Measurements from ENCODE around the gene ZNF222. TPM values are rescaled to one million over a fixed set of nuclear protein-coding genes. Genes with fewer than 3 reads are reported as not detected.

Gene ZNF222
- total and polyA plus RNA-seq, 2 of the 8 experiments (the other 6 are each of a cell fraction or from before 2014, with no cell fraction given) = 1.7 to 3.4 TPM

DNA sequence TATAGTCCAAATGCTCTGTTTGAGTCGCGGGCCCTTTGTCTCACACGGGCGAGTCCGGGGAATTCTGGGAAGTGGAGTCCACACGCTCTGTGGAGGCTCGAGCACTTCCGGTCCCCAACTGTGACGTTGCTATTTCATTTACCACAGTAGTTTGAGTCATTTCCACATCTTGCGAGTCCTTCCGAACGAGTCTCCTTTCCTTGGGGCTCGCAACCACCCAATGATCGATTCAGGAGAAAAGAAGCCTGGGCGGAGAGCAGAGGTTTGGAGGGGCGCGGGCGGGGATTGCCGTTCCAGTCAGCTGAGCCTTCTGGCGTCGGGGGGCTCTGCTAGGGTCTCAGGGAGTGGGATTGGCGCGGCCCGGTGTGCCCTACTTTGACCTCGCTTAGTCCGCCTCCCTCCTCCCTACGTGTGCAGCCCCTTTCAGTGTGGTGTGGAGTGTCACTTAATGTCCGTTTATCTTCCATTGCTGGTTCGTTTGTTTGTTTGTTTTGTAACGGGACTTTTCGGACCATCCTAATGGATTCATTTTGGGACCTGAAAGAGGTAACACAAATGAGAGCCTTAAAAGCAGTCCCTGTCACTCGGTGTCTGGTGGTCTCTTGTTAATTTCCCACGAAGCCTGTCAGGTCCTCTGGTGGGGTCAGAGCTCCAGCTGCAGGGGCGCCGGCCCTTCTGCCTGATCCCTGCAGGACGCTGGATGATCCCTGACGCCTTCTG is at the start of gene ZNF222 (continued):
- peak; percentile 77 for TF ChIP-seq GABPA (IDR thresholded peaks at IDR 0.05; ENCODE audit: borderline replicate concordance, insufficient read depth, low read length)
- no peak for TF ChIP-seq TAF7 (optimal IDR thresholded peaks at IDR 0.05; ENCODE audit: borderline replicate concordance, low read depth, low read length)
- peak in 1 of 2 experiments; percentile 40; a peak in 1 of 4 replicates for TF ChIP-seq SIN3A (conservative IDR thresholded peaks at IDR 0.05 in 1 of 2, IDR thresholded peaks at IDR 0.05 in 1 of 2; ENCODE audit: low read depth in 1 of 2, low read length in 2 of 2)
- no peak for TF ChIP-seq SP1 (IDR thresholded peaks at IDR 0.05; ENCODE audit: low read depth, low read length)
- no peak for TF ChIP-seq BACH1 (IDR thresholded peaks at IDR 0.05; ENCODE audit: low read length)
- TF ChIP-seq CHD1 (IDR thresholded peaks at IDR 0.05; ENCODE audit: low read depth, low read length) = no peak
- TF ChIP-seq TAF1 (IDR thresholded peaks at IDR 0.05; ENCODE audit: low read depth, low read length) = peak; percentile 82
- TF ChIP-seq ASH2L (IDR thresholded peaks at IDR 0.05; ENCODE audit: low read length) = no peak
- TF ChIP-seq TEAD4 (IDR thresholded peaks at IDR 0.05; ENCODE audit: low read depth, low read length) = no peak
- peak; percentile 67; the same call in 1 of the 2 replicates for TF ChIP-seq PHF8 (conservative IDR thresholded peaks at IDR 0.05; ENCODE audit: low read depth, low read length)
- TF ChIP-seq KDM5A (IDR thresholded peaks at IDR 0.05; ENCODE audit: low read length) = no peak
- TF ChIP-seq YY1 (IDR thresholded peaks at IDR 0.05; ENCODE audit: low read depth, low read length) = no peak; the same call in 1 of the 2 replicates
- no peak for TF ChIP-seq JUN (IDR thresholded peaks at IDR 0.05; ENCODE audit: low read depth, low read length)
- TF ChIP-seq FOSL1 (IDR thresholded peaks at IDR 0.05; ENCODE audit: insufficient read depth, low read depth, low read length) = no peak
- no peak for TF ChIP-seq BRCA1 (IDR thresholded peaks at IDR 0.05; ENCODE audit: low read depth, low read length)
- TF ChIP-seq HDAC2 (IDR thresholded peaks at IDR 0.05; ENCODE audit: borderline replicate concordance in 1 of 2, low read depth in 2 of 2, low read length in 2 of 2) = no peak
- TF ChIP-seq, protein P1, sequence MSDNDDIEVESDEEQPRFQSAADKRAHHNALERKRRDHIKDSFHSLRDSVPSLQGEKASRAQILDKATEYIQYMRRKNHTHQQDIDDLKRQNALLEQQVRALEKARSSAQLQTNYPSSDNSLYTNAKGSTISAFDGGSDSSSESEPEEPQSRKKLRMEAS (IDR thresholded peaks at IDR 0.05) = 0 out of 2 replicates have a peak, but pooled peaks have one; percentile 15
- no peak for TF ChIP-seq TCF12 (IDR thresholded peaks at IDR 0.05; ENCODE audit: low read depth, low read length)
- TF ChIP-seq, protein P2, sequence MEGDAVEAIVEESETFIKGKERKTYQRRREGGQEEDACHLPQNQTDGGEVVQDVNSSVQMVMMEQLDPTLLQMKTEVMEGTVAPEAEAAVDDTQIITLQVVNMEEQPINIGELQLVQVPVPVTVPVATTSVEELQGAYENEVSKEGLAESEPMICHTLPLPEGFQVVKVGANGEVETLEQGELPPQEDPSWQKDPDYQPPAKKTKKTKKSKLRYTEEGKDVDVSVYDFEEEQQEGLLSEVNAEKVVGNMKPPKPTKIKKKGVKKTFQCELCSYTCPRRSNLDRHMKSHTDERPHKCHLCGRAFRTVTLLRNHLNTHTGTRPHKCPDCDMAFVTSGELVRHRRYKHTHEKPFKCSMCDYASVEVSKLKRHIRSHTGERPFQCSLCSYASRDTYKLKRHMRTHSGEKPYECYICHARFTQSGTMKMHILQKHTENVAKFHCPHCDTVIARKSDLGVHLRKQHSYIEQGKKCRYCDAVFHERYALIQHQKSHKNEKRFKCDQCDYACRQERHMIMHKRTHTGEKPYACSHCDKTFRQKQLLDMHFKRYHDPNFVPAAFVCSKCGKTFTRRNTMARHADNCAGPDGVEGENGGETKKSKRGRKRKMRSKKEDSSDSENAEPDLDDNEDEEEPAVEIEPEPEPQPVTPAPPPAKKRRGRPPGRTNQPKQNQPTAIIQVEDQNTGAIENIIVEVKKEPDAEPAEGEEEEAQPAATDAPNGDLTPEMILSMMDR (IDR thresholded peaks at IDR 0.05; ENCODE audit: control extremely low read depth in 1 of 3, insufficient read depth in 1 of 3, low read depth in 1 of 3, low read length in 3 of 3) = no peak
- TF ChIP-seq, protein P3, sequence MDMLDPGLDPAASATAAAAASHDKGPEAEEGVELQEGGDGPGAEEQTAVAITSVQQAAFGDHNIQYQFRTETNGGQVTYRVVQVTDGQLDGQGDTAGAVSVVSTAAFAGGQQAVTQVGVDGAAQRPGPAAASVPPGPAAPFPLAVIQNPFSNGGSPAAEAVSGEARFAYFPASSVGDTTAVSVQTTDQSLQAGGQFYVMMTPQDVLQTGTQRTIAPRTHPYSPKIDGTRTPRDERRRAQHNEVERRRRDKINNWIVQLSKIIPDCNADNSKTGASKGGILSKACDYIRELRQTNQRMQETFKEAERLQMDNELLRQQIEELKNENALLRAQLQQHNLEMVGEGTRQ (IDR thresholded peaks at IDR 0.05; ENCODE audit: low read length) = no peak
- TF ChIP-seq EGR1 (IDR thresholded peaks at IDR 0.05; ENCODE audit: borderline replicate concordance, low read depth, low read length) = no peak

Measured in H1 (cell line).